Neural progenitor cell (in vitro differentiated cells): ENCODE results near the gene RASGRF2. TPM values are rescaled to one million over a fixed set of nuclear protein-coding genes. Genes with fewer than 3 reads are reported as not detected.
"Not testable (repeated sequence)": the region's sequence is repeated elsewhere in the genome, so short reads cannot be mapped to it uniquely, and the experiment has no call there.

Experiments used
- DNase-seq: peaks from one replicate; pipeline ENCODE4 v3.0.0-alpha.2; 2016; ENCODE audit warnings: low spot score
- H2AFZ ChIP-seq: fragments of 200-600 bp; sonication (generic); replicated peaks from 2 replicates; pipeline ENCODE4 v1.6.1; 2016; ENCODE audit warnings: antibody characterized with exemption
- H3F3A ChIP-seq: fragments of 200-600 bp; sonication (generic); 2 replicates; pipeline ENCODE4 v1.6.1; 2016; ENCODE audit warnings: antibody characterized with exemption, low read depth
- H3K27ac ChIP-seq: fragments of 200-600 bp; sonication (generic); 2 replicates; pipeline ENCODE4 v1.5.1; 2016; ENCODE audit warnings: mild to moderate bottlenecking
- H3K27me3 ChIP-seq: fragments of 200-600 bp; sonication (generic); 2 replicates; pipeline ENCODE4 v1.6.1; 2016; ENCODE audit warnings: mild to moderate bottlenecking, moderate library complexity
- H3K36me3 ChIP-seq: fragments of 200-600 bp; sonication (generic); 2 replicates; pipeline ENCODE4 v1.5.1; 2016
- H3K4me1 ChIP-seq: fragments of 200-600 bp; sonication (generic); 2 replicates; pipeline ENCODE4 v1.6.1; 2016; ENCODE audit warnings: mixed run types
- H3K4me2 ChIP-seq: fragments of 200-600 bp; sonication (generic); 2 replicates; pipeline ENCODE4 v1.6.1; 2016
- H3K4me3 ChIP-seq: fragments of 200-600 bp; sonication (generic); 2 replicates; pipeline ENCODE4 v1.5.1; 2016
- H3K79me2 ChIP-seq: fragments of 200-600 bp; sonication (generic); 2 replicates; pipeline ENCODE4 v1.6.1; 2016; ENCODE audit warnings: low read depth
- H3K9ac ChIP-seq: fragments of 200-600 bp; sonication (generic); 2 replicates; pipeline ENCODE4 v1.6.1; 2016
- H3K9me3 ChIP-seq: fragments of 200-600 bp; sonication (generic); 2 replicates; pipeline ENCODE4 v1.5.1; 2016; ENCODE audit warnings: low read depth
- H4K20me1 ChIP-seq: fragments of 200-600 bp; sonication (generic); 2 replicates; pipeline ENCODE4 v1.6.1; 2016; ENCODE audit warnings: low read depth
- H3K27ac Mint-ChIP-seq: 3 replicates; pipeline ENCODE4 v1.8.0; 2021; ENCODE audit warnings: mixed read lengths
- H3K27me3 Mint-ChIP-seq: 2 replicates; pipeline ENCODE4 v1.8.0; 2022; ENCODE audit warnings: low read depth, mild to moderate bottlenecking, inconsistent platforms, moderate library complexity, mixed read lengths; ENCODE audit not compliant: insufficient read depth
- H3K36me3 Mint-ChIP-seq: 3 replicates; pipeline ENCODE4 v1.8.0; 2021; ENCODE audit warnings: mixed read lengths
- H3K4me1 Mint-ChIP-seq: 3 replicates; pipeline ENCODE4 v1.8.0; 2021; ENCODE audit warnings: mixed read lengths
- H3K4me3 Mint-ChIP-seq: 3 replicates; pipeline ENCODE4 v1.8.0; 2021; ENCODE audit warnings: mild to moderate bottlenecking, moderate library complexity, mixed read lengths
- H3K9me3 Mint-ChIP-seq: 3 replicates; pipeline ENCODE4 v1.8.0; 2020; ENCODE audit warnings: mixed read lengths
- EZH2 ChIP-seq: fragments of 200-600 bp; sonication (generic); IDR thresholded peaks from 2 replicates; pipeline ENCODE4 v1.6.1; 2017; ENCODE audit warnings: antibody characterized with exemption, mild to moderate bottlenecking, moderate library complexity
- EZH2phosphoT487 ChIP-seq: fragments of 200-600 bp; sonication (generic); IDR thresholded peaks from 2 replicates; pipeline ENCODE4 v1.6.1; 2017; ENCODE audit warnings: antibody characterized with exemption
- total RNA-seq: library from RNA; depleted of rRNA; stranded (reverse); fragments of >200 nt; gene quantifications from 2 replicates; pipeline ENCODE4 v1.2.3, GENCODE V29; 2015; ENCODE audit warnings: low replicate concordance
- TF ChIP-seq, protein P1 (sequence below): fragments of 200-600 bp; sonication (generic); IDR thresholded peaks from 2 replicates; pipeline ENCODE4 v1.5.1; 2017; ENCODE audit warnings: antibody characterized with exemption, mild to moderate bottlenecking

RASGRF2 gene
- total RNA-seq, 1 donor from 2014 or later = 0.15 TPM

DNA sequence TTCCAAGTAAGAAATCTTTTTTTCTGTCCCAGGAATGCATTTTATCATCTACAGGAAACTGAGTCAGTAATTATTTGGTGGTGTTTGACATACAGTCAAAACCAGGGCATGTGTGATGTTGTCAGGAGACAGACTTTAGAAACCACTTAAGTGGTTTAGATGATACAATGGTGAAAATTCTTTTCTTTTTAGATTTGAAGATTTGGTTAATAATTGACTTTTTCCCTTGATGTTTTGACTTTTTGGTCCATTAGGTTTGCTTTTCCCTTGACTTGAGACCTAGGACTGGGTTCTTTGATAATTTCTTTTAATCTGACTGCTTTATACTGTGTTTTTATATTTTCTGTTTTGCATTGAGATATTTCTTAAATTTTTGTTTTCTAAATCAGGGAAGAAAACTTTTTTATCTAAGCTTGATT is 85.2 kb downstream of the RASGRF2 start:
- Mint-ChIP-seq H3K27me3 (peaks cover 2% of the 10 kb centered on the region), H3K4me3 (no peak overlapping the region)

DNA sequence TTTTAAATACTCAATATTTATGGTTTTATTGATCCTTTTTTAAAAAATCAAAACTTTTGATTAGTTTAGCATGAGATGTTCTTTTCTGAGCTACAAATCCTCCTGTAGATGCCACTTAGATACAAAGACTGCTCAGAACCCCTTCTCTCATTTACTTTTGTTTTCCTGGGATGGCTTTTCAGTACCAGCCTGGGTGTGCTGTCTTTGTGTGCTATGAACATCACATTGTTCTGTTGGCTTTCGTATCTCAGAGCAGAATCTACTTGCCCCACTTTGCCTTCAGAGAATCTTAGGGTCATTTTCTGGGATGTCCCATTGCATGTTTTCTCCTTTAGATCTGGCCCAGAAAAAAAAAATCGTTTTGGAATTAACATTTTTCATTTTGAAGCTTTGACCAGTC is 85.9 kb downstream of the RASGRF2 start:
- Mint-ChIP-seq H3K27me3 (no peaks in the 10 kb centered on the region), H3K4me3 (no peak overlapping the region), H3K27ac (no peak overlapping the region), H3K9me3 (no peaks in the 10 kb centered on the region), H3K36me3 (no peaks in the 10 kb centered on the region), H3K4me1 (no peaks in the 10 kb centered on the region)
- Histone ChIP-seq H3K27ac (no peak overlapping the region), H3K36me3 (no peaks in the 10 kb centered on the region), H3K9ac (no peak overlapping the region), H3K4me1 (peaks cover 3% of the 10 kb centered on the region), H3K9me3 (no peaks in the 10 kb centered on the region), H3K4me3 (no peak overlapping the region), H2AFZ (no peak overlapping the region), H3K27me3 (no peaks in the 10 kb centered on the region), H3K79me2 (no peaks in the 10 kb centered on the region), H3F3A (no peaks in the 10 kb centered on the region), H3K4me2 (no peak overlapping the region), H4K20me1 (no peaks in the 10 kb centered on the region)
- DNase-seq = no peak
- TF ChIP-seq, protein P1, sequence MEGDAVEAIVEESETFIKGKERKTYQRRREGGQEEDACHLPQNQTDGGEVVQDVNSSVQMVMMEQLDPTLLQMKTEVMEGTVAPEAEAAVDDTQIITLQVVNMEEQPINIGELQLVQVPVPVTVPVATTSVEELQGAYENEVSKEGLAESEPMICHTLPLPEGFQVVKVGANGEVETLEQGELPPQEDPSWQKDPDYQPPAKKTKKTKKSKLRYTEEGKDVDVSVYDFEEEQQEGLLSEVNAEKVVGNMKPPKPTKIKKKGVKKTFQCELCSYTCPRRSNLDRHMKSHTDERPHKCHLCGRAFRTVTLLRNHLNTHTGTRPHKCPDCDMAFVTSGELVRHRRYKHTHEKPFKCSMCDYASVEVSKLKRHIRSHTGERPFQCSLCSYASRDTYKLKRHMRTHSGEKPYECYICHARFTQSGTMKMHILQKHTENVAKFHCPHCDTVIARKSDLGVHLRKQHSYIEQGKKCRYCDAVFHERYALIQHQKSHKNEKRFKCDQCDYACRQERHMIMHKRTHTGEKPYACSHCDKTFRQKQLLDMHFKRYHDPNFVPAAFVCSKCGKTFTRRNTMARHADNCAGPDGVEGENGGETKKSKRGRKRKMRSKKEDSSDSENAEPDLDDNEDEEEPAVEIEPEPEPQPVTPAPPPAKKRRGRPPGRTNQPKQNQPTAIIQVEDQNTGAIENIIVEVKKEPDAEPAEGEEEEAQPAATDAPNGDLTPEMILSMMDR = no peak

More for the DNA sequence above, 85.2 kb downstream of the RASGRF2 start:
- H3K36me3 Mint-ChIP-seq = no peaks in the 10 kb centered on the region
- H3K9ac ChIP-seq = no peak overlapping the region
- peaks cover 3% of the 10 kb centered on the region for H3K4me1 ChIP-seq
- no peak for DNase-seq
- H3K4me1 Mint-ChIP-seq = no peaks in the 10 kb centered on the region
- no peaks in the 10 kb centered on the region for H3K27me3 ChIP-seq
- H3K4me2 ChIP-seq = no peak overlapping the region
- H3K9me3 ChIP-seq = no peaks in the 10 kb centered on the region
- H3K27ac Mint-ChIP-seq = no peak overlapping the region
- no peak for TF ChIP-seq EZH2
- no peak for TF ChIP-seq EZH2phosphoT487
- TF ChIP-seq, protein P1 = no peak
- H3K4me3 ChIP-seq = no peak overlapping the region
- no peak overlapping the region for H3K27ac ChIP-seq
- no peaks in the 10 kb centered on the region for H3K79me2 ChIP-seq
- no peaks in the 10 kb centered on the region for H3K36me3 ChIP-seq
- H3K9me3 Mint-ChIP-seq = no peaks in the 10 kb centered on the region
- H2AFZ ChIP-seq = no peak overlapping the region
- H4K20me1 ChIP-seq = no peaks in the 10 kb centered on the region
- no peaks in the 10 kb centered on the region for H3F3A ChIP-seq

DNA sequence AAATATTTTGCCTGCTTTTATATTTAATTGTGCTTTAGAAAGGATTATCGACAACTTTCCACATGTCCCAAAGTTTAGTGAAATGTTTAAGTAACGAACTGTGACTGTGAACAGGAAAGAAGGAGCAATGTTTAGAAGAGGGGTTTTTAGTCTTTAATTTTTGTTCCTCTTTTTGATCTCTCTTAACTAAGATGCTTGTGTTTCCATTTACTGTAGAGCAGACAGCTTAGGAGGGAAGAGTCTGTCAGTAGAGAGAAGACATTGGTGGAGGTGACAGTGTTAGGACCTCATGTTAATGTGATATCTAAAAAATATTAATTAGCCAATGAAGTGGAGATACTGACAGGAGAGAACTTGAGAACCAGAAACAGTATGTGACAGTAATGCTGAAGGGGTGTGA is 92.2 kb downstream of the RASGRF2 start:
- H3K4me3 Mint-ChIP-seq = no peak overlapping the region
- H3K4me2 ChIP-seq = no peak overlapping the region
- H3K4me1 Mint-ChIP-seq = no peaks in the 10 kb centered on the region
- no peak overlapping the region for H3K27ac Mint-ChIP-seq
- no peaks in the 10 kb centered on the region for H3K36me3 Mint-ChIP-seq
- TF ChIP-seq EZH2phosphoT487 (no peak), EZH2 (no peak)
- TF ChIP-seq, protein P1 = no peak
- H3K9me3 ChIP-seq = no peaks in the 10 kb centered on the region
- H3K9ac ChIP-seq = no peak overlapping the region
- no peak overlapping the region for H3K27ac ChIP-seq
- no peak for DNase-seq
- peaks cover 2% of the 10 kb centered on the region for H3K4me1 ChIP-seq
- H3K9me3 Mint-ChIP-seq = peaks cover 2% of the 10 kb centered on the region
- H3K27me3 ChIP-seq = no peaks in the 10 kb centered on the region
- no peak overlapping the region for H3K4me3 ChIP-seq
- no peaks in the 10 kb centered on the region for H4K20me1 ChIP-seq
- H3K27me3 Mint-ChIP-seq = no peaks in the 10 kb centered on the region
- no peaks in the 10 kb centered on the region for H3K36me3 ChIP-seq
- H3K79me2 ChIP-seq = no peaks in the 10 kb centered on the region
- H2AFZ ChIP-seq = no peak overlapping the region
- H3F3A ChIP-seq = no peaks in the 10 kb centered on the region

DNA sequence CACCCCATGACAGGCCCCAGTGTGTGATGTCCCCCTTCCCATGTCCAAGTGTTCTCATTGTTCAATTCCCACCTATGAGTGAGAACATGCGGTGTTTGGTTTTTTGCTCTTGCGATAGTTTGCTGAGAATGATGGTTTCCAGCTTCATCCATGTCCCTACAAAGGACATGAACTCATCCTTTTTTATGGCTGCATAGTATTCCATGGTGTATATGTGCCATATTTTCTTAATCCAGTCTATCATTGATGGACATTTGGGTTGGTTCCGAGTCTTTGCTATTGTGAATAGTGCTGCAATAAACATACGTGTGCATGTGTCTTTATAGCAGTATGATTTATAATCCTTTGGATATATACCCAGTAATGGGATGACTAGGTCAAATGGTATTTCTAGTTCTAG is 93.1 kb downstream of the RASGRF2 start:
- not testable (repeated sequence) for H3K4me3 ChIP-seq, H3K27ac Mint-ChIP-seq, H3K36me3 Mint-ChIP-seq, H3K9me3 Mint-ChIP-seq, H3K4me3 Mint-ChIP-seq, H4K20me1 ChIP-seq, H3K27me3 Mint-ChIP-seq, H3K79me2 ChIP-seq, H3K4me1 Mint-ChIP-seq, H3K9me3 ChIP-seq, H3F3A ChIP-seq, H3K4me2 ChIP-seq, H3K36me3 ChIP-seq, H3K27me3 ChIP-seq, DNase-seq, H3K4me1 ChIP-seq, H3K9ac ChIP-seq, H3K27ac ChIP-seq, H2AFZ ChIP-seq
